ENCODE measurements around the gene SART1.
"Not testable (repeated sequence)": the region's sequence is repeated elsewhere in the genome, so short reads cannot be mapped to it uniquely, and the experiment has no call there.

Gene SART1

GRCh38 chr11:65947133-65947532 is 14.4 kb upstream of the SART1 start:
- ATAC-seq = no peak
- no peaks in the 10 kb centered on the region for H3K27me3 Mint-ChIP-seq
- no peak overlapping the region for H3K4me3 Mint-ChIP-seq
- H3K4me1 Mint-ChIP-seq = no peaks in the 10 kb centered on the region
- H3K9me3 Mint-ChIP-seq = no peaks in the 10 kb centered on the region
- no peaks in the 10 kb centered on the region for H3K36me3 Mint-ChIP-seq
- H3K27ac Mint-ChIP-seq = no peak overlapping the region

- no peak overlapping the region for H3K27ac Mint-ChIP-seq
- H3K9me3 Mint-ChIP-seq = no peaks in the 10 kb centered on the region
Observed at GRCh38 chr11:65947603-65948125, 13.9 kb upstream of the SART1 start.

DNA sequence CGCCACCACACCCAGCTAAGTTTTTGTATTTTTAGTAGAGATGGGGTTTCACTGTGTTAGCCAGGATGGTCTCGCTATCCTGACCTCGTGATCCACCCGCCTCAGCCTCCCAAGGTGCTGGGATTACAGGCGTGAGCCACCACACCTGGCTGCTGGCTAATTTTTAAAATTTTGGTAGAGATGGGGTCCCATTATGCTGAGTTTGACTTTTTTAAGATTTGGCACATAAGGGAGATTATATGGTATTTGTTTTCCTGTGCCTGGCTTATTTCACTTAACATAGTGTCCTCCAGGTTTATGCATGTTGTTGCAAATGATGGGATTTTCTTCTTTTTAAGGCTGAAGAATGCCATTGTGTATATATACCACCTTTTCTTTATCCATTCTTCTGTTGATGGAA is 10.8 kb upstream of the SART1 start:
- H3K27me3 Mint-ChIP-seq, H3K27ac Mint-ChIP-seq, H3K9me3 Mint-ChIP-seq, H3K36me3 Mint-ChIP-seq, H3K4me3 Mint-ChIP-seq, ATAC-seq, H3K4me1 Mint-ChIP-seq: not testable (repeated sequence)

More at GRCh38 chr11:65947603-65948125, 13.9 kb upstream of the SART1 start:
- Mint-ChIP-seq H3K36me3 (no peaks in the 10 kb centered on the region), H3K4me1 (no peaks in the 10 kb centered on the region), H3K4me3 (no peak overlapping the region), H3K27me3 (no peaks in the 10 kb centered on the region)
- no peak for ATAC-seq

DNA sequence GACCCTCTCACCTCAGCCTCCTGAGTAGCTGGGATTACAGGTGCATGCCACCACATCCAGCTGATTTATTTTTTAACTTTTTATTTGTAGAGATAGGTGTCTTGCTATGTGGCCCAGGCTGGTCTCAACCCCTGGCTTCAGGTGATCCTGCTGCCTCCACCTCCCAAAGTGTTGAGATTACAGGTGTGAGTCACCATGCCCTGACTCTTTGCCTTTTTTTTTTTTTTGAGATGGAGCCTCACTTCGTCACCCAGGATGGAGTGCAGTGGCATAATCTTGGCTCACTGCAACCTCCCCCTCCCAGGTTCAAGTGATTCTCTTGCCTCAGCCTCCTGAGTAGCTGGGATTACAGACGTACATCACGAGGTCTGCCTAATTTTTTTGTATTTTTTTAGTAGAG is 9.9 kb upstream of the SART1 start:
- H3K27ac Mint-ChIP-seq, H3K27me3 Mint-ChIP-seq, H3K9me3 Mint-ChIP-seq, ATAC-seq, H3K4me1 Mint-ChIP-seq, H3K4me3 Mint-ChIP-seq, H3K36me3 Mint-ChIP-seq: not testable (repeated sequence)

- no peaks in the 10 kb centered on the region for H3K9me3 Mint-ChIP-seq
- H3K27ac Mint-ChIP-seq = no peak overlapping the region
- ATAC-seq = no peak
- no peaks in the 10 kb centered on the region for H3K27me3 Mint-ChIP-seq
- no peak overlapping the region for H3K4me3 Mint-ChIP-seq
- H3K4me1 Mint-ChIP-seq = peaks cover 7% of the 10 kb centered on the region
- H3K36me3 Mint-ChIP-seq = no peaks in the 10 kb centered on the region
Observed at GRCh38 chr11:65952052-65952521, 9.4 kb upstream of the SART1 start.

DNA sequence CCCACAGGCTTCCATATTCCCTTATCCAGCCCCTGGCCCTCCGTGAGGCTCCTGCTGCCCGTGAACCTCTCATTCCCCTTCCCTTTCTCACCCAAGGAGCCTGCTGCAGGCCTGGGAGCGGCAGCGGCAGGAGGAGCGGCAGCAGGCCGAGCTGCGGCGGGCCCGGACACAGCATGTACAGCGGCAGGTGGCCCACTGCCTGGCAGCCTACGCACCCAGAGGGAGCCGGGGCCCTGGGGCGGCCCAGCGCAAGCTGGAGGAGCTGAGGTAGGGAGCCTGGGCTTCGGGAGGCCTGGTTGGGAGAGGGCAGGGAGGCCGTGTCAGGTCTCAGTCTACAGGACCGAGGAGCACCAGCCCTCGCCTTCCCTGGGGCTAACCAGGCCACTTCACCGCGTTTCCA is 8.1 kb upstream of the SART1 start:
- H3K27me3 Mint-ChIP-seq = no peaks in the 10 kb centered on the region
- H3K4me3 Mint-ChIP-seq = no peak overlapping the region
- H3K9me3 Mint-ChIP-seq = no peaks in the 10 kb centered on the region
- no peaks in the 10 kb centered on the region for H3K36me3 Mint-ChIP-seq
- H3K4me1 Mint-ChIP-seq = peaks cover 16% of the 10 kb centered on the region
- ATAC-seq = no peak
- H3K27ac Mint-ChIP-seq = no peak overlapping the region

- H3K4me3 Mint-ChIP-seq = no peak overlapping the region
- no peak for ATAC-seq
- peaks cover 16% of the 10 kb centered on the region for H3K4me1 Mint-ChIP-seq
- no peak overlapping the region for H3K27ac Mint-ChIP-seq
- H3K36me3 Mint-ChIP-seq = no peaks in the 10 kb centered on the region
- H3K27me3 Mint-ChIP-seq = no peaks in the 10 kb centered on the region
- H3K9me3 Mint-ChIP-seq = no peaks in the 10 kb centered on the region
Observed at GRCh38 chr11:65954771-65955170, 6.8 kb upstream of the SART1 start.

DNA sequence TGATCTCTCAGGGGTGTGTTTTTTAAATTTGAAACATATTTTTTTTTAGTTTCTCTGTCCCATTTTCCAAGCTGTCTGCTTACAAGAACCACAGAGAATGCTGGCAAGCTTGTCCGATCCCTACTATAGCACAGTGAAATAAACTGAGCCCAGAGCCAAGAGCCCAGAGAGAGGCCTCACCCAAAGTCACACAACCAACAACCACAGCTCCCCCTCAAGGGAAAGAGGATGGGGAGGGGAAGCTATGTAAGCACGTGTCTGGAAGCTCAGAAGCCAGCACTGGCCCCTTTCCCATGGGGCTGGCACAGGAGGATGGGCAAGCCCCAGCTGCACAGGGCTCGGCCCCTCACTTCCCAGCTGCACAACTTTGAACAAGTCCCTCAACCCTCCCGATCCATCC is 3.2 kb upstream of the SART1 start:
- H3K4me1 Mint-ChIP-seq = peaks cover 36% of the 10 kb centered on the region
- peak overlapping the region; percentile 89 for H3K27ac Mint-ChIP-seq
- peaks cover 11% of the 10 kb centered on the region for H3K36me3 Mint-ChIP-seq
- no peaks in the 10 kb centered on the region for H3K9me3 Mint-ChIP-seq
- no peak for ATAC-seq
- no peaks in the 10 kb centered on the region for H3K27me3 Mint-ChIP-seq
- no peak overlapping the region for H3K4me3 Mint-ChIP-seq

- peaks cover 16% of the 10 kb centered on the region for H3K36me3 Mint-ChIP-seq
- H3K4me3 Mint-ChIP-seq = no peak overlapping the region
- no peak for ATAC-seq
- H3K27me3 Mint-ChIP-seq = no peaks in the 10 kb centered on the region
- H3K4me1 Mint-ChIP-seq = peaks cover 42% of the 10 kb centered on the region
- H3K27ac Mint-ChIP-seq = no peak overlapping the region
- H3K9me3 Mint-ChIP-seq = no peaks in the 10 kb centered on the region
Observed at GRCh38 chr11:65958774-65959420, 2.6 kb upstream of the SART1 start.

DNA sequence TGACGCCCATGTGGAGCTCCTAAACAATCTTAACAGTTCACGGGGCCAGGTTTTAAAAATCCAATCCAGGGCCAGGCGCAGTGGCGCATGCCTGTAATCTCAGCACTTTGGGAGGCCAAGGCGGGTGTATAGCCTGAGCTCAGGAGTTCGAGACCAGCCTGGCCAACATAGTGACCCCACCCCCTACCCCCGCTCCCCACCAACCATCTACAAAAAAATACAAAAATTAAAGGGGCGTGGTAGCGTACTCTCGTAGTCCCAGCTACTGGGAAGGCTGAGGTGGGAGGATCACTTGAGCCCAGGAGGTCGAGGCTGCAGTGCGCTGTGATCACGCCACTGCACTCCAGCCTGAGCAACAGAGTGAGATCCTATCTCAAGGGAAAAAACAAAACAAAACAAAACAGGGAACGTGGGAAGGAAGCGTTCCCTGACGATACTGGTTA is 689 bp upstream of the SART1 start:
- Mint-ChIP-seq H3K4me3 (peak overlapping the region; percentile 93), H3K27ac (peak overlapping the region; percentile 95), H3K9me3 (no peaks in the 10 kb centered on the region), H3K4me1 (peaks cover 50% of the 10 kb centered on the region), H3K27me3 (no peaks in the 10 kb centered on the region), H3K36me3 (peaks cover 33% of the 10 kb centered on the region)
- ATAC-seq = no peak

DNA sequence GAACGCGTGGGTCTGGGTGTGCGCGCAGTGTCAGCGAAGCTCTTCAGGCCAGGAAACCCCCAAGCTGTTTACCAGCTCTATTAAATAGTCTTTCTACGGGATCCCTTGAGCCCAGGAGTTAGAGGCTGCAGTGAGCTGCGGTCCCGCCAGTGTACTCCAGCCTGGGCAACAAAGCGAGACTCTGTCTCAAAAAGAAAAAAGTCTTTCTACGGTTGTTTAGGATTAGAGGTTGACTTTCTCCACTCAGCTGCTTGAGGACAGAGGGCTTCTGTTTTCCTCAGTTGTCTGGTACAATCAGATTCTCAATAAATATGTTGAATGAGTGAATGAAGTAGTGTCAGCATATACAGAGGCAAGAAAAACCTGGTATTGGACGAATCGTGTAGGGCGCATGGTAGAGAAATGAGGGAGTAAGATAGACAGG is 619 bp downstream of the SART1 start:
- H3K27me3 Mint-ChIP-seq = no peaks in the 10 kb centered on the region
- H3K4me1 Mint-ChIP-seq = peaks cover 42% of the 10 kb centered on the region
- peaks cover 46% of the 10 kb centered on the region for H3K36me3 Mint-ChIP-seq
- H3K27ac Mint-ChIP-seq = peak overlapping the region; percentile 95
- ATAC-seq = no peak
- no peaks in the 10 kb centered on the region for H3K9me3 Mint-ChIP-seq
- H3K4me3 Mint-ChIP-seq = peak overlapping the region; percentile 93

DNA sequence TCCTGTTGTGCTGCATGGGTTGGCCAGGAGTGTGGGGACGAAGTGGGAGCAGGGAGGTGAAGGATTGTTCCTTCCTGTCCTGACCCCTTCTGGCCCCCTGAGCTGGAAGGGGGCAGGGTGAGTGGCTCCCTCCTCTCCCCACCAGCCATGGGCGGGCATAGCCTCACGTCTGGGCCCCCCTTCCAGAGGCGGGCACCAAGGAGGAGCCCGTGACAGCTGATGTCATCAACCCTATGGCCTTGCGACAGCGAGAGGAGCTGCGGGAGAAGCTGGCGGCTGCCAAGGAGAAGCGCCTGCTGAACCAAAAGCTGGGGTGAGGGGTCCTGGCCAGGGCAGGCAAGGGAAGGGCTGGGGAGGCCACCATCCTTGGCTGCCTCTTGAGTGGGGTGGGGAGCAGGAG is 3.4 kb downstream of the SART1 start:
- no peak for ATAC-seq
- Mint-ChIP-seq H3K36me3 (peaks cover 63% of the 10 kb centered on the region), H3K4me1 (peaks cover 40% of the 10 kb centered on the region), H3K9me3 (no peaks in the 10 kb centered on the region), H3K27me3 (no peaks in the 10 kb centered on the region), H3K27ac (no peak overlapping the region), H3K4me3 (no peak overlapping the region)

DNA sequence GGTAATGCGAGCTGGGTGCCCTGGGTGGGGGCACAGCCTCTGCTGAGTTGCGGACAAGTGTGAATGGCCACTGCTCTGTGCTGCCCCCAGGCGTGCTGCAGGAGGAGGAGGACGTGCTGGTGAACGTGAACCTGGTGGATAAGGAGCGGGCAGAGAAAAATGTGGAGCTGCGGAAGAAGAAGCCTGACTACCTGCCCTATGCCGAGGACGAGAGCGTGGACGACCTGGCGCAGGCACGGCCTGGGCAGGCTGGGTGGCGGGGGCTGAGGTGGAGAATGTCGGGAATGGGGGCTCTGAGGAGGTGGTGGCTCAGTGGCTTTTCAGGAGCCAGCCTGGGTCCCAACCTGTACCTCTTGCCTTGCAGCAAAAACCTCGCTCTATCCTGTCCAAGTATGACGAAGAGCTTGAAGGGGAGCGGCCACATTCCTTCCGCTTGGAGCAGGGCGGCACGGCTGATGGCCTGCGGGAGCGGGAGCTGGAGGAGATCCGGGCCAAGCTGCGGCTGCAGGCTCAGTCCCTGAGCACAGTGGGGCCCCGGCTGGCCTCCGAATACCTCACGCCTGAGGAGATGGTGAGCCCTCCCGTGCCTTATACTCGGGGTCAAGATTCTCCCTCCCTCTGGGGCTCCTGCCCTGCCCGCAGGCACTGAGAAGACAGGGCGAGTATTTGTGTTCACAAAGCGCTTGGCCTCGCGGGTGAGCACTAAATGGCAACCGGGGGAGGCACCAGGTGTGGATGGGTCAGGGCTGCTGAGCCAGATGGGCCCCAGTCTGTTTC is 4.6 kb downstream of the SART1 start:
- Mint-ChIP-seq H3K27me3 (no peaks in the 10 kb centered on the region), H3K4me1 (peaks cover 44% of the 10 kb centered on the region), H3K4me3 (no peak overlapping the region), H3K27ac (no peak overlapping the region), H3K9me3 (no peaks in the 10 kb centered on the region), H3K36me3 (peaks cover 71% of the 10 kb centered on the region)
- ATAC-seq = no peak

DNA sequence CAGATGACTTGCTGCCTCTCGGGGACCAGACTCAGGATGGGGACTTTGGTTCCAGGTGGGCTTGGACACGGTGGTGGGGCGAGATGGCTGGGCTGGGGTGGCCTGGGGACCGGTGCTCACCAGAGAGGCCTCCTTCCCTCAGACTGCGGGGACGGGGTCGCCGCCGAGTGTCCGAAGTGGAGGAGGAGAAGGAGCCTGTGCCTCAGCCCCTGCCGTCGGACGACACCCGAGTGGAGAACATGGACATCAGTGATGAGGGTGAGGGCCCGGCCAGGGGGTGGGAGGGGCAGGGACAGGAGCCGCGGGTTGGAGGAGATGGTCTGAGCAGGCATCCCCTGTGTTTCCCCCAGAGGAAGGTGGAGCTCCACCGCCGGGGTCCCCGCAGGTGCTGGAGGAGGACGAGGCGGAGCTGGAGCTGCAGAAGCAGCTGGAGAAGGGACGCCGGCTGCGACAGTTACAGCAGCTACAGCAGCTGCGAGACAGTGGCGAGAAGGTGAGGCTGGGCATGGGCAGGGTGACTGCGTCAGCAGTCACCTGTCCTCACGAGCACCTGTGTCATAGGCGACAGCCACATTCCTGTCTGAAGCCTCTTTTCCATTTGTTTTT is 5.9 kb downstream of the SART1 start:
- peaks cover 81% of the 10 kb centered on the region for H3K36me3 Mint-ChIP-seq
- no peak overlapping the region for H3K27ac Mint-ChIP-seq
- H3K9me3 Mint-ChIP-seq = no peaks in the 10 kb centered on the region
- ATAC-seq = no peak
- H3K4me1 Mint-ChIP-seq = peaks cover 36% of the 10 kb centered on the region
- H3K4me3 Mint-ChIP-seq = no peak overlapping the region
- no peaks in the 10 kb centered on the region for H3K27me3 Mint-ChIP-seq

DNA sequence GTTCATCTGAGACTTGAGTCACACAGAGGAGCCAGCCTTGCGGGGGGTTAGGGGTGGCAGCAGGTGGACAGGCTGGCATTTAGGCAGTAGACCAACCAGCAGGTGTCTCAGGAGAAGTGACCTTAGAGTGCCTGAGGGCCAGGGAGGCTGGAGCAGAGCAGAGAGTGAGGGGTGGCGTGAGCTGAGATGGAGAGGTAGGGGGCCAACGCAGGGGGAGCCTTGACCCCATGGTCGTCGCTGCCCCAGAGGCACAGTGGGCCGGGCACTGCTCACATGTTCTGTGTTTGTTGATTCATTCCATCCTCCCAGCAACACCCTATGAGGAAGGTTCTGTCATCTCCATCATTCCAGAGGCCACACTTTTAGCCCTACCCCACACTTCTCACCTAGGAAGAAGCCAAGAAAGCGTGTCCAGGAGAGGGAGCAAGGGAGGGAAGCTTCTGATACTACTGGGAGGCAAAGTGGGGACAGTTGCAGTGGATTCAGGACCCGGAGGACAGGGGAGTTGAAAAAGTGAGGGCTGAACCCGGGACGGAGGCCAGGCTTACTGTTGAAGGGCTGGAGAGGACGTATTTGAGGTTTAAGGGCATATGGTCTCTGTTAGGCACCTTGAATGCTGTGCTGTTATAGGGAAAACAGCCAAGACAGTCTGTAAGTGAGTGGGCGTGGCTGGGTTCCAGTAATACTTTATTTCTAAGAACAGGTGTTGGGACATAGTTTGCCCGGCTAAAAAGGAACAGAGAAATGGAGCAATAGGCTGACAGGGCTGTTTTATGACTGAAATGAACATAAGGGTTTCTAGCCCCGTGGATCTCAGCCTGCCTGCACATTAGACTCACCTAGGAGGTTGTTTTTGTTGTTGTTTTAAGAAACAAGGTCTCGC is 7.3 kb downstream of the SART1 start:
- Mint-ChIP-seq H3K27me3 (no peaks in the 10 kb centered on the region), H3K4me3 (no peak overlapping the region), H3K27ac (peak overlapping the region; percentile 14), H3K9me3 (no peaks in the 10 kb centered on the region), H3K36me3 (peaks cover 81% of the 10 kb centered on the region), H3K4me1 (peaks cover 22% of the 10 kb centered on the region)
- no peak for ATAC-seq

Measured in stimulated activated memory B cell treated with anti-CD40 and anti-IgM and Interleukin-4, amounts not matched to agents 10 μg/mL and 1 μg/mL and 100 μg/mL, for 72 hours (primary cell).